Measurements from ENCODE around the gene LHX8.

The LHX8 gene

DNA sequence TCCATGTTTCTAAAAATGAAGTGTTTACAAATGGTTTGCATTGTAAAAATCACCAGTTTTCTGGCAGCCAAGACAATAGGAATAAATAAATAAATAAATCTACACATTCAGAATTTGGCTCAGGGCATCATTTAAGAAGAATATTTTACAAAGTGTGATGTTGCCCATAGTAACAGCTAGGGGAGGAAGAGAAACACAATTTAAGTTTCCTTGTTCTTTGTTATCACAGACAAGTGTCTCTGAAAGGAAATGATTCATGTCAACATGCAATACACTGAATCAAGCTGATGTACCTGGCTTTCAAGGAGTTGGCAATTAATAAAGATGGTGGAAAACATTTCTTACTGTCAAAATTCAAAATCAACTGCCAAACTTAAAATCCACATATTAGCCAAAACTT is 74.7 kb downstream of the LHX8 start:
- DNase-seq (ENCODE audit: low read depth), result no peak
- no peak overlapping the region for H3K4me3 ChIP-seq (ENCODE audit: low read length)
- TF ChIP-seq, protein P1, sequence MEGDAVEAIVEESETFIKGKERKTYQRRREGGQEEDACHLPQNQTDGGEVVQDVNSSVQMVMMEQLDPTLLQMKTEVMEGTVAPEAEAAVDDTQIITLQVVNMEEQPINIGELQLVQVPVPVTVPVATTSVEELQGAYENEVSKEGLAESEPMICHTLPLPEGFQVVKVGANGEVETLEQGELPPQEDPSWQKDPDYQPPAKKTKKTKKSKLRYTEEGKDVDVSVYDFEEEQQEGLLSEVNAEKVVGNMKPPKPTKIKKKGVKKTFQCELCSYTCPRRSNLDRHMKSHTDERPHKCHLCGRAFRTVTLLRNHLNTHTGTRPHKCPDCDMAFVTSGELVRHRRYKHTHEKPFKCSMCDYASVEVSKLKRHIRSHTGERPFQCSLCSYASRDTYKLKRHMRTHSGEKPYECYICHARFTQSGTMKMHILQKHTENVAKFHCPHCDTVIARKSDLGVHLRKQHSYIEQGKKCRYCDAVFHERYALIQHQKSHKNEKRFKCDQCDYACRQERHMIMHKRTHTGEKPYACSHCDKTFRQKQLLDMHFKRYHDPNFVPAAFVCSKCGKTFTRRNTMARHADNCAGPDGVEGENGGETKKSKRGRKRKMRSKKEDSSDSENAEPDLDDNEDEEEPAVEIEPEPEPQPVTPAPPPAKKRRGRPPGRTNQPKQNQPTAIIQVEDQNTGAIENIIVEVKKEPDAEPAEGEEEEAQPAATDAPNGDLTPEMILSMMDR (conservative IDR thresholded peaks at IDR 0.05; ENCODE audit: low read depth, low read length), result no peak

All from retinal pigment epithelial cell (primary cell).